Measurements from ENCODE around the gene NCOR1. TPM values are rescaled to one million over a fixed set of nuclear protein-coding genes. Genes with fewer than 3 reads are reported as not detected.

NCOR1 gene
- total and polyA plus RNA-seq, 10 of the 15 experiments (the other 5 are each of a cell fraction or from before 2014, with no cell fraction given), result 34.5 to 135 (median 82.9) TPM

DNA sequence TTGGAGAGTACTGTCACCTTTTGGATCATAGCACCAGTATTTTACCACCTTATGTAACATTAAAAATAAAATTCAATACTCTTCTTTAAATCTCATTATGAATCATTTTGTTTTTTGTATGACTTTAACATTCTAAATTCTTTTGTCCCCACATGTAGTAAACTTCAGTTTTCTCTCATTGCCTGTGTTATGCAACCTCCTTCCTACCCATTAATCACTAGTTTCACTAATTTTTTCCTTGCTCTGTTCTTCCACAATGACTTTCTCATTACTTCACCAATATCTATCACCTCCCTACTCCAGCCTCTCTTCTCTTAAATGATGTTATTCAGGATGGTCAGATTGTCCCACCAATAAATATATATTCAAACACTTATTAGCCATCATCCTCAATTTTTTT lies 147.0 kb downstream of the NCOR1 start:
- no peaks in the 10 kb centered on the region for H3K27me3 ChIP-seq (replicated peaks in 1 of 2; ENCODE audit: control insufficient read depth in 2 of 2, insufficient read depth in 2 of 2, low read length in 1 of 2)
- ChIA-PET CTCF (no interaction called here), POLR2A (no interaction called here), SMC1A (ENCODE audit: uncharacterized antibody, unreplicated experiment) (no interaction called here), RAD21 (ENCODE audit: unreplicated experiment) (no interaction called here)
- H3K79me2 ChIP-seq (ENCODE audit: control insufficient read depth, insufficient read depth, low read length), result no peaks in the 10 kb centered on the region
- H3K36me3 ChIP-seq (ENCODE audit: control insufficient read depth in 2 of 2, insufficient read depth in 2 of 2, low read length in 1 of 2), result peaks cover 10 to 48% of the 10 kb centered on the region in 2 experiments
- no peak overlapping the region for H3K4me2 ChIP-seq (ENCODE audit: control insufficient read depth, insufficient read depth)
- no peak overlapping the region for H2AFZ ChIP-seq (ENCODE audit: control insufficient read depth, low read depth, low read length)
- no peaks in the 10 kb centered on the region for H3K9me3 ChIP-seq (replicated peaks; ENCODE audit: control insufficient read depth, insufficient read depth, low read length)
- H3K4me3 ChIP-seq, result no peak overlapping the region
- in situ Hi-C loops (cut with MboI) (no loop called here), intact Hi-C loops (cut with micrococcal nuclease; ENCODE audit: unreplicated experiment) (no loop called here)
- no peaks in the 10 kb centered on the region for H3K4me1 ChIP-seq (ENCODE audit: control insufficient read depth, insufficient read depth, low read length)
- H3K27ac ChIP-seq (ENCODE audit: control insufficient read depth, insufficient read depth), result no peak overlapping the region
- BruUV-seq (replicated peaks), result no TSS peak
- no peaks in the 10 kb centered on the region for H4K20me1 ChIP-seq (ENCODE audit: control insufficient read depth, insufficient read depth)
- no peak for DNase-seq (ENCODE audit: low read depth, low spot score)
- no peak for ATAC-seq
- no peak for FAIRE-seq
- no peak overlapping the region for H3K9ac ChIP-seq (ENCODE audit: control insufficient read depth, insufficient read depth, low read length)
- TF ChIP-seq SMARCA5 (IDR thresholded peaks at IDR 0.05), result no peak
- TF ChIP-seq SRF (IDR thresholded peaks at IDR 0.05; ENCODE audit: low read depth in 2 of 2, low read length in 2 of 2), result no peak
- TF ChIP-seq, protein P1, sequence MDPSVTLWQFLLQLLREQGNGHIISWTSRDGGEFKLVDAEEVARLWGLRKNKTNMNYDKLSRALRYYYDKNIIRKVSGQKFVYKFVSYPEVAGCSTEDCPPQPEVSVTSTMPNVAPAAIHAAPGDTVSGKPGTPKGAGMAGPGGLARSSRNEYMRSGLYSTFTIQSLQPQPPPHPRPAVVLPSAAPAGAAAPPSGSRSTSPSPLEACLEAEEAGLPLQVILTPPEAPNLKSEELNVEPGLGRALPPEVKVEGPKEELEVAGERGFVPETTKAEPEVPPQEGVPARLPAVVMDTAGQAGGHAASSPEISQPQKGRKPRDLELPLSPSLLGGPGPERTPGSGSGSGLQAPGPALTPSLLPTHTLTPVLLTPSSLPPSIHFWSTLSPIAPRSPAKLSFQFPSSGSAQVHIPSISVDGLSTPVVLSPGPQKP (IDR thresholded peaks at IDR 0.05; ENCODE audit: low read depth, low read length), result no peak
- no peak for TF ChIP-seq YY1 (IDR thresholded peaks at IDR 0.05; ENCODE audit: low read depth, low read length)
- TF ChIP-seq NFYA (IDR thresholded peaks at IDR 0.05; ENCODE audit: borderline replicate concordance, low read depth, low read length), result no peak
- TF ChIP-seq, protein P2, sequence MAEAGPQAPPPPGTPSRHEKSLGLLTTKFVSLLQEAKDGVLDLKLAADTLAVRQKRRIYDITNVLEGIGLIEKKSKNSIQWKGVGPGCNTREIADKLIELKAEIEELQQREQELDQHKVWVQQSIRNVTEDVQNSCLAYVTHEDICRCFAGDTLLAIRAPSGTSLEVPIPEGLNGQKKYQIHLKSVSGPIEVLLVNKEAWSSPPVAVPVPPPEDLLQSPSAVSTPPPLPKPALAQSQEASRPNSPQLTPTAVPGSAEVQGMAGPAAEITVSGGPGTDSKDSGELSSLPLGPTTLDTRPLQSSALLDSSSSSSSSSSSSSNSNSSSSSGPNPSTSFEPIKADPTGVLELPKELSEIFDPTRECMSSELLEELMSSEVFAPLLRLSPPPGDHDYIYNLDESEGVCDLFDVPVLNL (IDR thresholded peaks at IDR 0.05; ENCODE audit: low read depth, low read length), result no peak
- no peak for TF ChIP-seq NR2C2 (IDR thresholded peaks at IDR 0.05; ENCODE audit: borderline replicate concordance, control insufficient read depth, insufficient read length, low read depth)
- TF ChIP-seq, protein P3, sequence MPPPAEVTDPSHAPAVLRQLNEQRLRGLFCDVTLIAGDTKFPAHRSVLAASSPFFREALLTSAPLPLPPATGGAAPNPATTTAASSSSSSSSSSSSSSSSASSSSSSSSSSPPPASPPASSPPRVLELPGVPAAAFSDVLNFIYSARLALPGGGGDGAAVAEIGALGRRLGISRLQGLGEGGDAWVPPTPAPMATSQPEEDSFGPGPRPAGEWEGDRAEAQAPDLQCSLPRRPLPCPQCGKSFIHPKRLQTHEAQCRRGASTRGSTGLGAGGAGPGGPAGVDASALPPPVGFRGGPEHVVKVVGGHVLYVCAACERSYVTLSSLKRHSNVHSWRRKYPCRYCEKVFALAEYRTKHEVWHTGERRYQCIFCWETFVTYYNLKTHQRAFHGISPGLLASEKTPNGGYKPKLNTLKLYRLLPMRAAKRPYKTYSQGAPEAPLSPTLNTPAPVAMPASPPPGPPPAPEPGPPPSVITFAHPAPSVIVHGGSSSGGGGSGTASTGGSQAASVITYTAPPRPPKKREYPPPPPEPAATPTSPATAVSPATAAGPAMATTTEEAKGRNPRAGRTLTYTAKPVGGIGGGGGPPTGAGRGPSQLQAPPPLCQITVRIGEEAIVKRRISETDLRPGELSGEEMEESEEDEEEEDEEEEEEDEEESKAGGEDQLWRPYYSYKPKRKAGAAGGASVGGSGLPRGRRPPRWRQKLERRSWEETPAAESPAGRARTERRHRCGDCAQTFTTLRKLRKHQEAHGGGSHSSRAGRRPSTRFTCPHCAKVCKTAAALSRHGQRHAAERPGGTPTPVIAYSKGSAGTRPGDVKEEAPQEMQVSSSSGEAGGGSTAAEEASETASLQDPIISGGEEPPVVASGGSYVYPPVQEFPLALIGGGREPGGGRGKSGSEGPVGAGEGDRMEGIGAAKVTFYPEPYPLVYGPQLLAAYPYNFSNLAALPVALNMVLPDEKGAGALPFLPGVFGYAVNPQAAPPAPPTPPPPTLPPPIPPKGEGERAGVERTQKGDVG (CRISPR knock-in tag; IDR thresholded peaks at IDR 0.05), result no peak
- TF ChIP-seq NBN (IDR thresholded peaks at IDR 0.05), result no peak
- no peak for TF ChIP-seq MEF2B (IDR thresholded peaks at IDR 0.05; ENCODE audit: partially characterized antibody, poor library complexity, severe bottlenecking)
- TF ChIP-seq, protein P4, sequence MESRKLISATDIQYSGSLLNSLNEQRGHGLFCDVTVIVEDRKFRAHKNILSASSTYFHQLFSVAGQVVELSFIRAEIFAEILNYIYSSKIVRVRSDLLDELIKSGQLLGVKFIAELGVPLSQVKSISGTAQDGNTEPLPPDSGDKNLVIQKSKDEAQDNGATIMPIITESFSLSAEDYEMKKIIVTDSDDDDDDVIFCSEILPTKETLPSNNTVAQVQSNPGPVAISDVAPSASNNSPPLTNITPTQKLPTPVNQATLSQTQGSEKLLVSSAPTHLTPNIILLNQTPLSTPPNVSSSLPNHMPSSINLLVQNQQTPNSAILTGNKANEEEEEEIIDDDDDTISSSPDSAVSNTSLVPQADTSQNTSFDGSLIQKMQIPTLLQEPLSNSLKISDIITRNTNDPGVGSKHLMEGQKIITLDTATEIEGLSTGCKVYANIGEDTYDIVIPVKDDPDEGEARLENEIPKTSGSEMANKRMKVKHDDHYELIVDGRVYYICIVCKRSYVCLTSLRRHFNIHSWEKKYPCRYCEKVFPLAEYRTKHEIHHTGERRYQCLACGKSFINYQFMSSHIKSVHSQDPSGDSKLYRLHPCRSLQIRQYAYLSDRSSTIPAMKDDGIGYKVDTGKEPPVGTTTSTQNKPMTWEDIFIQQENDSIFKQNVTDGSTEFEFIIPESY (IDR thresholded peaks at IDR 0.05), result no peak
- TF ChIP-seq HCFC1 (IDR thresholded peaks at IDR 0.05; ENCODE audit: low read length), result no peak
- no peak for TF ChIP-seq E4F1 (IDR thresholded peaks at IDR 0.05; ENCODE audit: borderline replicate concordance, partially characterized antibody)
- TF ChIP-seq PAX5 (IDR thresholded peaks at IDR 0.05; ENCODE audit: borderline replicate concordance, low read depth, low read length), result no peak
- no peak for TF ChIP-seq SMC3 (IDR thresholded peaks at IDR 0.05; ENCODE audit: borderline replicate concordance, low read length)

All from GM12878 (cell line).